Measurements from ENCODE around the gene AHSG.
"Not testable (repeated sequence)": the region's sequence is repeated elsewhere in the genome, so short reads cannot be mapped to it uniquely, and the experiment has no call there.

Gene AHSG

DNA sequence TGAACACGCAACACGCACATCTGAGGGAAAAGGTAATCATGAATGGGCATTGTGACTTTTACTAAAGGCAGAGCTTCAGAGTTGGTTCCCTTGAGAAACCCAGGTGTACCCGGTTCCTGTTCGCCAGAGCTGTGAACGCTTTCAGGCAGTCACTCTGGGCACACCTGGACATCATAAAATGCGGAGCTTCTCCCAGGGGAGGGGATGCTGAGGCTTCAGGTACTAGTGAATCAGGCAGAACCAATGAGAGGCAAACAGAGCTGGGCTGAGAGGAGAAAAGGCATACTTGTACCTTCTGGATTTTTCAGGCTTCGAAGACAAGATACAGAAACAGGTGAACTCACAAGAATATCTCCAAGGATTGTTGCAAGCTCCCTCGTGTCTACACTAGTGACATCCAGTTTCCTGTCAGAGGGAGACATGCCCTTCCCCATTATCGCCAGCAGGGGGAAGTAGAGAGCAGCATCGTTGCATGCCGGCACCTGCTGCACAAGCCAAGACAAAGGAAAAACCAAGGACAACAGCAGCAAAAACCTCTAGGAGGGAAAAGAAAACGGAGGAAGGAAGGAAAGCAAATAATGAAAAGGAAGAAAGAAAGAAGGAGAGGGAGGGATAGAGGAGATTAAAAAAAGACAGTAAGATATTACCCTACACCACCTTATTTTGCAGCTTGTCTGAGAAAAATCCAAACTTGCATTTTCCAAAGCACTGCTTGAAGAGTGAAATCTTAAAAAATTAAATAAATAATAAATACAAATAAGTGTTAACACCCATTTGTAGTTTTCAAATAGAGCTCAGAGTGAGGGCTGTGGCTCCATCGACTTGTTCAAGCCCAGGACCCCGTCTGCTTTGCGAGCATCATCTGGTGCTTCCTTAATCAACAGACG lies 2.0 kb downstream of the AHSG start:
- no peak overlapping the region for H3K4me3 ChIP-seq (ENCODE audit: low read depth, low read length)

DNA sequence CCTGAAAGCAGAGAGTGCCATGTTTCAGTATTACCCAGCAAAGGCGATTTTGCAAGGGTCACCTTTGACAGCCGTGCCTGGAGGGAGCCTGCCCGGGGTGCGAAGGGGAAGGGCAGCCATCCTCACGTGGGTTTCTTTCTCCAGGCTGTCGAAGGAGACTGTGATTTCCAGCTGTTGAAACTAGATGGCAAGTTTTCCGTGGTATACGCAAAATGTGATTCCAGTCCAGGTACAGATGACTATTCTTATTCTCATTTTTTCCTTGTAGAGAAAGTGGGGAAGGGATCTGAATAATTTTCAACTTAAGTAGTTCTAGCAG lies 3.4 kb downstream of the AHSG start:
- H3K4me3 ChIP-seq (ENCODE audit: low read depth, low read length) = no peak overlapping the region

DNA sequence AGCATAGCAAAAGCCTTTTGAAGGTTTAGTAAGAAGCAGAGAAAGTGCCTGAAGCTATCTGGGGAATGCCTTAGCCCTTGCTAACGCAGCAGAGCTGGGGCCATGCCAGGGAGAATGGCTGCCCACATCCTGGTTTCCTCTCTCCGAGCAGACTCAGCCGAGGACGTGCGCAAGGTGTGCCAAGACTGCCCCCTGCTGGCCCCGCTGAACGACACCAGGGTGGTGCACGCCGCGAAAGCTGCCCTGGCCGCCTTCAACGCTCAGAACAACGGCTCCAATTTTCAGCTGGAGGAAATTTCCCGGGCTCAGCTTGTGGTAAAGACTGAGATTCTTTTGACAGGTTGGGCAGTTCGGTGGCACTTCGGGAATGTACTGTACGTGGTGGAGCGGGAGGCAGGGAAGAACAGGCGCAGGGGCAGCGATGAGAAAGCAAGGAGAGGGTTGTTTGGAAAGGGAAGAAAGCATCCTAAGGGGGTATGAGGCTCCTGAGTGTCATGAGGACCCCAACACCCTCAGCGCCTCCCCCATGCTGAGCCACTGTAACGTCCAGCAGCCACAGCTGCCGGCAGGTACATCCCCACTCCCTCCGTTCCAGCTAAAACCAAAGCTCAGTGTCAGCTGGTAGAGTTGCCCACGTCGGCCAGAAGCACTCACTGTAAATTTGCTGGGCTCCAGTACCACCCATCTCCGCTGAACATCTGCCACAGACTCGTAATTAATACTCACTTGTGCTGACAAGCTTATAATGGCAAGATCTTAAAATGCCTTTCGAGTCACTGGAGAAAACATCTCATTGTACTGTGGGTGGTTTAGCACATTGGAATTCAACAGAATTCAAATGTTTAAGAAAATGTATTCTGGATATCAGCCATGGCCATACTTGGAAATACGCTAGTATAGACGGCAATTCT lies 4.4 kb downstream of the AHSG start:
- no peak overlapping the region for H3K4me3 ChIP-seq (ENCODE audit: low read depth, low read length)

DNA sequence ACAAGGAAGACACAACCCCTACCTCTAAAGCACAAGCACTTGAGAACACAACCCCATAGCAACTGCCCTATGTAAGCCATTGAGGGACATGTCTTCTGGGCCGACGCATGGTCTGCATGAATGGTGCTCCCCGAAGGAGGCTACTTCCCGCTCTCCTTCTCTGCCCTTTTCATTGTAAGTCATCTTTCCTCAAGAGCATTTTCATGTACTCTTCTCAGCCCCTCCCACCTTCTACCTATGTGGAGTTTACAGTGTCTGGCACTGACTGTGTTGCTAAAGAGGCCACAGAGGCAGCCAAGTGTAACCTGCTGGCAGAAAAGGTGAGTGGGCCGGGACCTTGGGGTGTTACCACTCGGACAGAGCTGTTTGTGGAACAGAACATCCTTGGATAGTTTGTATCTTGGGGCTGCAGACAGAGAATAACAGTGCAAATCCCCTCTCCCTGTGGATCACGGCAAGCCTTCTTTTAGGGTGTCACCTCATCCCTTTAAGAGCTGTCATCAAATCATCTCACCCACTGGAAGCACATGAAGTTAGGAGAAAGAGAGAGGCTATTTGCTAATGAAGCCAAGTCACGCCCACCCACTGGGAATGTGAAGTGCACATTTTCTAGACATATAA lies 5.6 kb downstream of the AHSG start:
- no peak overlapping the region for H3K4me3 ChIP-seq (ENCODE audit: low read depth, low read length)

DNA sequence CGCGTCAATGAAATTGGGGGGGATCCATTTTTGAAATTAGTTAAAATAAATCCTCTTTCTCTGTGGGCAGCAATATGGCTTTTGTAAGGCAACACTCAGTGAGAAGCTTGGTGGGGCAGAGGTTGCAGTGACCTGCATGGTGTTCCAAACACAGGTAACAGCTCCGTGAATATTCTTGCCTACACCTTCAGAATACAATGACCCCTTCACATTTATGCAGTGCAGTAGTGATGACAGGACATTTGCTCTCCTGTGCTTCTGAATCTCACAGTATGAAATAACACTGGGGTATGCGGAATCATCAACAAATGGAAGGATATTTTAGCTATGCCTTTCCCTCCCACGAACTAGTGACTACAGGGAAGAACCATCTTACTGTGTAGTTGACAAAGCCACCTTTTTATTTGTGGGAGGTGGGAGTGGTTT lies 6.9 kb downstream of the AHSG start:
- no peak overlapping the region for H3K4me3 ChIP-seq (ENCODE audit: low read depth, low read length)

DNA sequence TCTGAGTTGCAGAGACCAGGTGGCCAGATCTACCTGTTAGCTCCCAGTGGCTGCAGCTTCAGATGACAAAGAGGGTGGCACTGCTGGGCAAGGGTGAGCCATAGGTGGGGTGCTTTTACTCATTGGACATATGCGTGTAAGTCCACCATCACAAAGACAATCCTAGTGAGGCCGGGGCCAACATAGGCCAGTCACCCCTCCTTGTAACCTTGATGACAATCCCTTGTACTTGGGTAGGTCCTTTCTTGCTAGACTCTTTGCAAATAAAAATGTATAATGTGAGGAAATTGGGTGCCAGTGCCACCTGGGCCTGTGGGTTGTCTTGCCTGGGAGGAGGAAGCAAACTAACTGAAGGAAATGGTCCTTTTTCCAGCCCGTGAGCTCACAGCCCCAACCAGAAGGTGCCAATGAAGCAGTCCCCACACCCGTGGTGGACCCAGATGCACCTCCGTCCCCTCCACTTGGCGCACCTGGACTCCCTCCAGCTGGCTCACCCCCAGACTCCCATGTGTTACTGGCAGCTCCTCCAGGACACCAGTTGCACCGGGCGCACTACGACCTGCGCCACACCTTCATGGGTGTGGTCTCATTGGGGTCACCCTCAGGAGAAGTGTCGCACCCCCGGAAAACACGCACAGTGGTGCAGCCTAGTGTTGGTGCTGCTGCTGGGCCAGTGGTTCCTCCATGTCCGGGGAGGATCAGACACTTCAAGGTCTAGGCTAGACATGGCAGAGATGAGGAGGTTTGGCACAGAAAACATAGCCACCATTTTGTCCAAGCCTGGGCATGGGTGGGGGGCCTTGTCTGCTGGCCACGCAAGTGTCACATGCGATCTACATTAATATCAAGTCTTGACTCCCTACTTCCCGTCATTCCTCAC lies 7.6 kb downstream of the AHSG start:
- H3K4me3 ChIP-seq (ENCODE audit: low read depth, low read length) = no peak overlapping the region

DNA sequence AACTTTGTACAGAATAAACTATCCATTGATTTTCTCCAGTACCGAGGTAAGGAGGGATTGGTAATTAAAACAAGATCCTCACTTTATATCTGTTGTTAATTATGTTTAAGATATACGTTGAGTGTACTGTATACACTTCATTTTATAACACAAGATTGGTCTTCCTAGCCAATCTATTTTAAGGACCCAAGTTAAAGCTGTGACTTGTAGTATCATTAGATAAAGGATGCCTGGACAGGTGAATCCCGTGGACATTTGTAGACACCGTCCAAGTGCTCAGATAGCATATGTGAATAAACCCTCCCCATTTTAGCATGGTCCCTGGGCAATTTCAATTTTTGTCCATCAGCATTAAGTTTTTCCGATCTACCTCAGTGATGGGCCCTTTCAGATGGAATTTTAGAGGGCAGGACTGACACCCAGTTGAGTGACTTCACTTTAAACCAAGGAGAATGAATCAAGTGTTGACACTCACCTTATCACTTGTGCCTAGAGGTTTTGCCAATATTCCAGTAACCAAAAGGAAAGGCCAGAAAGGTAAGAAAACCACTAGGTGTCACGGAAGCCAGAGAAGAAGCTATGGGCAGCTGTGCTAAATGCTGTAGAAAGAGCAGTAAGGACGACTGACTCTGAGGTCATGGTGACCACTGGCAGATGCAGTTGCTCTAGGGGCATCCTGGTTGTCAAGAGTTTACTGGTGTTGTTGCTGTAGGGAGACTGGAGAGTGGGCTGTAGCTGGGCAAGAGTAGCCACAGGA lies 9.2 kb downstream of the AHSG start:
- no peak overlapping the region for H3K4me3 ChIP-seq (ENCODE audit: low read depth, low read length)

DNA sequence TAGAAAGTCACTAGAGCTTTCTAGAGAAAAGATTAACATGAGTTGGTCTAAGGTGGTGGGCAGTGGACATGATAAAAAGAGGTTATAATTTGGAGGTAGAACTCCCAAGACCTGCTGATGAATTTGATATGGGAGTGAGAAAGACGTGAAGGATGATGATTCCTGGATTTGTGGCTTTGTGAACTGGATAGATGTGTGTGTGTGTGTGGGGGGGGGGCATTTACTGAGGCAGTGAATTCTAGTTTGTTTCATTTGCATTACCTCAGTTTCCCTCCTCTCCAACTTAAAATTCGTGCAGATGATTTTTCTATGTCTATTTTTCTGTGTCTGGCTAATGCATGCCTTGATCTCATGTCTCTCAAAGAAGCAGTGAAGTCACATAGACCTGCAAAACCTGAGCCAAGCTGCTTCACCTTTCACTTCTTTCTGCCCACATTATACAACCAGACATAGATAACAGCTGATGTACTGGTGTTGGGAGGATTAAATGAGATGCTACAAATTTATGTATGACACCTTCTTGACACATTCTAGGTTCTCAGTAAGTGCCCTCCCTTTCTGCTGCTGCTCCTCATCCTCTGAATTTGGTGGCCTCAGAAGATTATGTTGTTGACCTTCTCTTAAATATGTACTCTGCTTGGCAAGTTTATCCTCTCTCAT lies 9.9 kb downstream of the AHSG start:
- H3K4me3 ChIP-seq (ENCODE audit: low read depth, low read length) = no peak overlapping the region

DNA sequence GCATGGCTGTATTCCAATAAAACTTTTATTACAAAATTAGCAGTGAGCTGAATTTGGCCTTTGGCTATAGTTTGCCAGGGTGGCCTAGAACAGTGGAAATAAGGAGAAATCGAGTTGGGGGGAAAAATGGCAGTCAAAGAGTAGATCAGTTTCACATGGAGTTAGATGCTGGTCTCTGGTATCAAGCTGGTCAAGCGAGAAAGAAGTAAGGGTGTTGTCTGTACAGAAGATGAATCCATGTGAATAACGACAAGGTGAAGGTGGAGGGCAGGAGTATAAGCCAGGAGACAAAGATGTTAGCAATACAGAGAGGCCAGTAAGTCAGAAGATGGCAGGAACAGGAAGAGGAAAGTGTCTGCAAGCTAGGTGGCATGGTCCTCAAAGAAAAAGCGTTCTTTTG lies 11.7 kb downstream of the AHSG start:
- H3K4me3 ChIP-seq (ENCODE audit: low read depth, low read length) = no peak overlapping the region

DNA sequence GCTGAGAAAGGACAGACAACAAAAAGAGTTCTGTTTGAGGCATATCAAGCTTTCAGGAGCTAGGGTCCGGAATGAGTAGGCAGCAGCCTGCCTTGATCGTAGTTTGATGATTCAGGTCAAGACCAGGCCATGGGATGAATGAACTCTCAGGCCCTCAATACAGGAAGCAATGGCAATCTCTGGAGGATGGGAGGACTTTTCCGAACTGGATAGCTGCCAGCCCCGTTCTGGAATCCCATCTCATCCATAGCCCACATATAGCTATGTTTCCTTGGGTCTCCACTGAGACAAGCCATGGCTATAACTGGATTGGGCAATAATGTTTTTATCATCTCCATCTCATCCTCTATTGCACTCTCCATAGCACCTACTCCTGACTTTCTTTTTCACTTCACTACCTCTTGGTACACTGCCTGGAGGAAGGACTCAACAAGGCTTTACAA lies 12.8 kb downstream of the AHSG start:
- H3K4me3 ChIP-seq (ENCODE audit: low read depth, low read length) = no peak overlapping the region

DNA sequence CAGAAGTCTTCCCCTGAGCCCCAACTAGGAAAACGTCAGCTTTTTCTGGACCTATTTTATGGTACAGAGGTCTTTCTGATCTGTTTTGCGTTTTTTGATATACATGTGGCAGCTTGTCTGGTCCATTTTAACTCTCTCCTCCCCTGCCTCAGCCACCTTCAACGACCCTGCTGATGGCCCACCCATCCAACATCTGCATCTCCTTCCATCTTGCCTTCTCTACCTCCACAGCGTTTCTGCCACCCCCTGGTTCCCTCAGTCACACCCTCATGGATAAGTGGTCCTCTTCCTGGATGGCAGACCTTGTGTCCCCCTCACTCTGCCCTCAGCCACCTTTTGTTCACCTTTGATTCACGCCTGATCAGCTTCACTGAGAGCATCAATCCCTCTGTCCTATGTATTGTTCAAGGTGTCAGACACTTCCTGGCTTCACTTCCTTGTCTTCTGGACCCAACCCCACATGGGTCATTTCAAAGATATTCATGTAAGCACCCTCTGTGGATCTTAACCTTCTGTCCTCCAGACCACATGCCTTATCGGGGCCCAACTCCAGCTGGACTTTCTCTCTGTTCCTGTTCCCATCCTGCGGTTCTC lies 13.5 kb downstream of the AHSG start:
- H3K4me3 ChIP-seq (ENCODE audit: low read depth, low read length) = no peak overlapping the region

DNA sequence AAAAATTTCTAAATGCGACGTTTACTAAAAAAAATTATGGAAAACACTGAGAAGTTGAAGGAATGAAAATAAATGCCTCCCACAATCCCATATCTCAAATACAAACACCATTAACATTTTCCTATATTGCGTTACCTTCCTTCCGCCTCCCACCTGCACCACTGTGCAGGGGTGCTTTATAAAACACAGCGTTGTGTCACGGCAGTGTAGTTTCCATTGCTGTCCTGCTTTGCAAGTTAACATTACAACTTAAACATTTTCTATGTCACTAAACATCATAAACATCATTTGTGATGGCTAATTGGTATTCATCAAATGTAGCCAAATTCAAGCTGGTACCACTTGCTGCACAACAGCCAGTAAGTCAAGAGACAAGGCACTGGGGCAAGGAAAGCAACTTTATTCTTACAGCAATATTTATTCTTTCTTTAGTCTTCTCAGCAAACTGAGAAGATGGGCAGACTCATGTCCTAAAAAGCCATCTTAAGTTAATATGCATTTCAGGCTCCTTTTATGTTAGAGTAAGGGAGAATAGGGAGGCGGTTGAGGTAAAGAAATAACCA lies 15.1 kb downstream of the AHSG start:
- no peak overlapping the region for H3K4me3 ChIP-seq (ENCODE audit: low read depth, low read length)

DNA sequence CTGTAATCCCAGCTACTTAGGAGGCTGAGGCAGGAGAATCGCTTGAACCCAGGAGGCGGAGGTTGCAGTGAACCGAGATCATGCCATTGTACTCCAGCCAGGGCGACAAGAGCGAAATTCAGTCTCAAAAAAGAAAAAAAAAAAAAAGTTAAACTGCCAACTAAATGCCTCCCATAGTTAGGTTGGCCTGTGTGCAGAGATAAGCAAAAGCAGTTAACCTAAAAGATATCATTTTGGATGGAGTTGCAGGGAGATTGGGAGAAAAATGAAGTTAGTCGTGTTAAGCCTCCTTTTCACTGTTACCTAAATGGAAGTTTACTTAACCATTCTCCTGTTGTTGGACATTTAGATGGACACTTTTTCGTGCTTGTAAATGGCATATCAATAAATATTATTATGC lies 15.9 kb downstream of the AHSG start:
- H3K4me3 ChIP-seq (ENCODE audit: low read depth, low read length) = no peak overlapping the region

DNA sequence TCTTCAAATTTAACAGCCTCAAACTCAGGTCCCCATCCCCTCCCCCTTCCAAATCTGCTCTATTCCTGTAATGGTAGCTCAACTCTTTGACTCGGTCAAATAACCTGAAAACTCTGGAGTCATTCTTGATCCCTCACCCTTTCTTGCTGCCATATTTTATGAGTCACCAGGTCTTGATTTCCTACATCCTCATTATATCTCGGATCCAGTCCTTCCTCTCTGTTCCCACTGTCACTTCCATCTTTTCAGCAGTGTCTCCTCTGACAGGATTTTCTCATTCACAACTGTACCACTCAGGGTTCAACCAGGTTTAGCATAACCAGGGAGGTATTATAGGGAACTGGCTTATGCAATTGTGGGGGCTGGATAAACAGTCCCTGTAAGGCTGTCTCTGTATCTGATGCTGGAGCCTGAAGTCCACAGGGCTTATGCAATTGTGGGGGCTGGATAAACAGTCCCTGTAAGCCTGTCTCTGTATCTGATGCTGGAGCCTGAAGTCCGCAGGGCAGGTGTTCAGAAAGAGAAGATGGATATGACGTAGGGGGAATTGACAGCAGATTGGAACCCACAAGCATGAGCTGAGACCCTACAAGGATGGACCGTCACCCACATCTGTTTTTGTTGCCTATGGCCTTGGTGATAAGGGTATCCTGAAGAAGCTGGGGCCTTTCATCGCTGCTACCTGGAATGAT lies 18.2 kb downstream of the AHSG start:
- H3K4me3 ChIP-seq (ENCODE audit: low read depth, low read length) = no peak overlapping the region

DNA sequence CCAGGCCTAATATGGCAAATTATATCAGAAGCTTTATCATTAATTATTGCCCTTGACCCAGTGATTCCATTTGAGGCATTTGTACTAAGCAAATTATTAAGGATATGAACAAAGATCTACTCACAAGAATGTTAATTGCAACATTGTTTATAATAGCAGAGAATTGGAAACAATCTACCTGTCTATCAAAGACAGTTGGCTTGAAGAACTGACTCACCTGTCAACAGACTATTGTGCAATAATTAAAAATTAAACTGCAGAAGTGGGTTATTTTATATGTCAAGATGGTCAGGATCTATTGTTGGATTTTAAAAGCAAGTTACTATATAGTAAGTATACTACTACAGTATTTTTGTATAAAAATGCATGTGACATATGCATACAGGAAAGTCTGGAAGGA lies 20.6 kb downstream of the AHSG start:
- no peak overlapping the region for H3K4me3 ChIP-seq (ENCODE audit: low read depth, low read length)

DNA sequence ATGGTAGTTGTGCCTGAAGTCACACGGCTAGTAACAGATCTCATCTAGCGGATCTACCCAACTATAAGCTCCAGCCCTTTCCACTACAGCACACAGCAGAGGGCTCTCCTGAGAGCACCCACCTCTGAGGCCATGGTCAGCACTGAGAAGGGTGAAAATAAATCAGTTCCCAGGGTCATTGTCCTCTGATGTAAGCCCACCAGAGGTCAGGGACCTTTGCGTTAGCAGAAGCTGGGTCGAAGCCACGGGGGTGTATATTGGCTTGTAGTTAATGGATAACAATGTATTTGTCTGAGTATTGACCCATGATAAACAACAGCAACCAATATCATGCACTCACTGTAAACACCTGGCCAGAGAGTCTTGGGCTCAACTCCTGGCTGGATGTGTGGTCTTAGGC lies 21.3 kb downstream of the AHSG start:
- H3K4me3 ChIP-seq (ENCODE audit: low read depth, low read length) = not testable (repeated sequence)

DNA sequence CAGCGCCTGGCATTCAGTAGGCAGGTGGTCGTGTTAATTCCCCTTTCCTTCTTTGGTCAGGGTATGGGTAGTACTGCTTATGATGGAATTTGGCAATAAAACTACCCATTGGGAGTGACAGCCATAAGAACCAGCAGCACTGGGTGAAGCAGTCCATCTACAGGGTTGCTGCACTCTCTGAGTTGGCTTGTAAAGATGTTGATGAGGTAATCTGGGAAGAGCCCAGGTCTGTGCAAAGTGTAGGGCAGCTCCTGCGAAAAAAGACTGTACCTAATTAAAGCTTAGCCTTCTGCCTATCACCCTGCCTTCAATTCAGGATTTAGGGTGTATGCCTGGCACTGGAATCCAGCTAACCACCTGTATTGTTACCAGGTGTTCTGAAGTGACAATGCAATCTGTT lies 22.7 kb downstream of the AHSG start:
- H3K4me3 ChIP-seq (ENCODE audit: low read depth, low read length) = no peak overlapping the region

DNA sequence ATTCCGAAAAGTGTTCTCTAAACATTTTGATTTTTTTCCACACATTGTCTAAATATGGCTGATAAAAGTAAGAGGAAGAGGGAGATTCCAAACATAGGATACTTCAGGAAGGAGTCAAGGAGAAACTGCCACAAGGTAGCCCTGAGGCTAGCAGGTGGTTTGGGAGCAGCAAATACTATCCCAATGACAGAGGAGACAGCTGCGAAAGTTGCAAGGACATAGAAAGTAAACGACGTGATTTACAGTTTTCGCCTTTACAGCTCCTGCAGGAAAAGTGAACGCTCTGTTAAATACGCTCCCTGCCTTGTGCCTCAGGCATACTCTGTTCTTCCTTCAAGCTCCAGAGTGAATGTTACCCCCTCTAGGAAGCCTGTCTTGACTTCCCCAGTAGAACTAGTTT lies 23.7 kb downstream of the AHSG start:
- no peak overlapping the region for H3K4me3 ChIP-seq (ENCODE audit: low read depth, low read length)
